Measurements from ENCODE around the gene TOX2. TPM values are rescaled to one million over a fixed set of nuclear protein-coding genes. Genes with fewer than 3 reads are reported as not detected.

The TOX2 gene
- total and polyA plus RNA-seq, 9 donors: 0.44 to 5.7 (median 2.2) TPM

GRCh38 chr20:44110816-44111568 lies 196.3 kb downstream of the TOX2 start:
- Histone ChIP-seq H3K27ac (ENCODE audit: low read length) (no peak overlapping the region), H3K36me3 (ENCODE audit: control insufficient read depth, insufficient read depth, low read length) (peaks cover 33% of the 10 kb centered on the region), H3K4me1 (ENCODE audit: control insufficient read depth, insufficient read depth, low read length) (peaks cover 35% of the 10 kb centered on the region), H3K4me3 (ENCODE audit: low read length) (no peak overlapping the region), H3K27me3 (ENCODE audit: control insufficient read depth, insufficient read depth, low read length) (peaks cover 6% of the 10 kb centered on the region), H3K9me3 (replicated peaks; ENCODE audit: control insufficient read depth, low read depth, low read length) (peaks cover 5% of the 10 kb centered on the region)
- 100% methylated on average over 5 of the region's 9 CpGs for WGBS (ENCODE audit: insufficient coverage)
- DNase-seq: no peak

GRCh38 chr20:44111712-44112335 lies 197.2 kb downstream of the TOX2 start:
- WGBS (ENCODE audit: insufficient coverage): 17% methylated on average over 2 of the region's 6 CpGs
- H3K4me3 ChIP-seq (ENCODE audit: low read length): no peak overlapping the region
- peaks cover 5% of the 10 kb centered on the region for H3K9me3 ChIP-seq (replicated peaks; ENCODE audit: control insufficient read depth, low read depth, low read length)
- no peak overlapping the region for H3K27ac ChIP-seq (ENCODE audit: low read length)
- H3K27me3 ChIP-seq (ENCODE audit: control insufficient read depth, insufficient read depth, low read length): peaks cover 13% of the 10 kb centered on the region
- peak; percentile 25 for DNase-seq
- H3K36me3 ChIP-seq (ENCODE audit: control insufficient read depth, insufficient read depth, low read length): peaks cover 38% of the 10 kb centered on the region
- H3K4me1 ChIP-seq (ENCODE audit: control insufficient read depth, insufficient read depth, low read length): peaks cover 39% of the 10 kb centered on the region

- WGBS (ENCODE audit: insufficient coverage): 62% methylated on average over 3 of the region's 6 CpGs
- Histone ChIP-seq H3K4me1 (ENCODE audit: control insufficient read depth, insufficient read depth, low read length) (peaks cover 40% of the 10 kb centered on the region), H3K27ac (ENCODE audit: low read length) (no peak overlapping the region)
These were observed 197.8 kb downstream of the TOX2 start for GRCh38 chr20:44112456-44112855.

GRCh38 chr20:44112889-44113617 lies 198.4 kb downstream of the TOX2 start:
- DNase-seq: no peak
- Histone ChIP-seq H3K4me3 (ENCODE audit: low read length) (no peak overlapping the region), H3K9me3 (replicated peaks; ENCODE audit: control insufficient read depth, low read depth, low read length) (peaks cover 2% of the 10 kb centered on the region), H3K27me3 (ENCODE audit: control insufficient read depth, insufficient read depth, low read length) (peaks cover 13% of the 10 kb centered on the region), H3K36me3 (ENCODE audit: control insufficient read depth, insufficient read depth, low read length) (peaks cover 38% of the 10 kb centered on the region), H3K4me1 (ENCODE audit: control insufficient read depth, insufficient read depth, low read length) (peaks cover 40% of the 10 kb centered on the region), H3K27ac (ENCODE audit: low read length) (no peak overlapping the region)
- 81% methylated on average over 6 of the region's 7 CpGs for WGBS (ENCODE audit: insufficient coverage)

More at GRCh38 chr20:44112456-44112855, 197.8 kb downstream of the TOX2 start:
- Histone ChIP-seq H3K27me3 (ENCODE audit: control insufficient read depth, insufficient read depth, low read length) (peaks cover 13% of the 10 kb centered on the region), H3K4me3 (ENCODE audit: low read length) (no peak overlapping the region), H3K36me3 (ENCODE audit: control insufficient read depth, insufficient read depth, low read length) (peaks cover 38% of the 10 kb centered on the region), H3K9me3 (replicated peaks; ENCODE audit: control insufficient read depth, low read depth, low read length) (peaks cover 5% of the 10 kb centered on the region)
- DNase-seq: no peak

- peaks cover 38% of the 10 kb centered on the region for H3K36me3 ChIP-seq (ENCODE audit: control insufficient read depth, insufficient read depth, low read length)
- no peak overlapping the region for H3K27ac ChIP-seq (ENCODE audit: low read length)
- WGBS (ENCODE audit: insufficient coverage): 41% methylated on average over 5 of the region's 8 CpGs
- DNase-seq: no peak
- H3K9me3 ChIP-seq (replicated peaks; ENCODE audit: control insufficient read depth, low read depth, low read length): no peaks in the 10 kb centered on the region
- peaks cover 13% of the 10 kb centered on the region for H3K27me3 ChIP-seq (ENCODE audit: control insufficient read depth, insufficient read depth, low read length)
- H3K4me1 ChIP-seq (ENCODE audit: control insufficient read depth, insufficient read depth, low read length): peaks cover 40% of the 10 kb centered on the region
- no peak overlapping the region for H3K4me3 ChIP-seq (ENCODE audit: low read length)
These were observed 199.1 kb downstream of the TOX2 start for GRCh38 chr20:44113618-44114376.

- no peaks in the 10 kb centered on the region for H3K9me3 ChIP-seq (replicated peaks; ENCODE audit: control insufficient read depth, low read depth, low read length)
- DNase-seq: no peak
- H3K27me3 ChIP-seq (ENCODE audit: control insufficient read depth, insufficient read depth, low read length): peaks cover 13% of the 10 kb centered on the region
- peaks cover 38% of the 10 kb centered on the region for H3K36me3 ChIP-seq (ENCODE audit: control insufficient read depth, insufficient read depth, low read length)
- no peak overlapping the region for H3K4me3 ChIP-seq (ENCODE audit: low read length)
- no peak overlapping the region for H3K27ac ChIP-seq (ENCODE audit: low read length)
- WGBS (ENCODE audit: insufficient coverage): 83% methylated on average over 7 of the region's 7 CpGs
- H3K4me1 ChIP-seq (ENCODE audit: control insufficient read depth, insufficient read depth, low read length): peaks cover 40% of the 10 kb centered on the region
These were observed 200.5 kb downstream of the TOX2 start for GRCh38 chr20:44115181-44115580.

- H3K9me3 ChIP-seq (replicated peaks; ENCODE audit: control insufficient read depth, low read depth, low read length): no peaks in the 10 kb centered on the region
- peaks cover 13% of the 10 kb centered on the region for H3K27me3 ChIP-seq (ENCODE audit: control insufficient read depth, insufficient read depth, low read length)
- H3K36me3 ChIP-seq (ENCODE audit: control insufficient read depth, insufficient read depth, low read length): peaks cover 38% of the 10 kb centered on the region
- no peak overlapping the region for H3K4me3 ChIP-seq (ENCODE audit: low read length)
- 22% methylated on average over 75 of the region's 76 CpGs for WGBS (ENCODE audit: insufficient coverage)
- H3K4me1 ChIP-seq (ENCODE audit: control insufficient read depth, insufficient read depth, low read length): peaks cover 40% of the 10 kb centered on the region
- peak overlapping the region; percentile 35 for H3K27ac ChIP-seq (ENCODE audit: low read length)
- DNase-seq: no peak
These were observed 201.4 kb downstream of the TOX2 start for GRCh38 chr20:44115762-44116644.

- Histone ChIP-seq H3K27ac (ENCODE audit: low read length) (no peak overlapping the region), H3K4me1 (ENCODE audit: control insufficient read depth, insufficient read depth, low read length) (peaks cover 28% of the 10 kb centered on the region), H3K4me3 (ENCODE audit: low read length) (no peak overlapping the region), H3K36me3 (ENCODE audit: control insufficient read depth, insufficient read depth, low read length) (peaks cover 30% of the 10 kb centered on the region), H3K9me3 (replicated peaks; ENCODE audit: control insufficient read depth, low read depth, low read length) (no peaks in the 10 kb centered on the region), H3K27me3 (ENCODE audit: control insufficient read depth, insufficient read depth, low read length) (peaks cover 13% of the 10 kb centered on the region)
- WGBS (ENCODE audit: insufficient coverage): 93% methylated on average over 7 of the region's 8 CpGs
- no peak for DNase-seq
These were observed 202.9 kb downstream of the TOX2 start for GRCh38 chr20:44117296-44118184.

All from muscle of leg (tissue), 11 donors.